GM10847 (cell line): Measurements from ENCODE around the gene DUSP19.

Experiments
- POLR2A ChIP-seq: IDR thresholded peaks from 2 replicates; pipeline ENCODE4 v1.6.1; 2011; ENCODE audit not compliant: insufficient read length; ENCODE audit errors: extremely low read depth

Gene DUSP19

DNA sequence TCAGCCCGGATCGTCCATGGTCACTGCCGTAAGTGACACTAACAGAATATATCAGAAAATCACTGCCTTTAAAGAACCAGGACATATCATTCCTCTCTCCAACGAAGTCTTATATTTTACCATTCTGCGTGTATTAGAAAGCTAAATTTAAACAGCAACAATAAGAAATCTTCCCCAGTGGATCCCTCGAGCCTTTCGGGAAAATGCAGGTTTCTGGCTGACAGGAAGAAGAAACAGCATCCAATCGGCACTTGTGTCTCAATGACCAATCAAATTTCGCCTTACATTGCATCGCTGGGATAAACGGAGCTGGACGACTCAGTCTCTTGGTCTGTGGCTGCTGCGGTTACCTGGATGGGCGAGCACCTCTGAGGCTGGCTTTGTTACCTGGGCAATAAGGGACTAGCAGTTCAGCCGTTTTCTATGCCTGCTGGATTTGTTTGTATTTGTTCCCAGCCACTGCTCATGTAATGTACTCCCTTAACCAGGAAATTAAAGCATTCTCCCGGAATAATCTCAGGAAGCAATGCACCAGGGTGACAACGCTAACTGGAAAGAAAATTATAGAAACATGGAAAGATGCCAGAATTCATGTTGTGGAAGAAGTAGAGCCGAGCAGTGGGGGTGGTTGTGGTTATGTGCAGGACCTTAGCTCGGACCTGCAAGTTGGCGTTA is at the start of gene DUSP19:
Gene DUSP19, plus strand, starts transcription at position 284 of the 675 bp plus-strand sequence. Its CDS starts 187 bp downstream, at position 471.
- TF ChIP-seq POLR2A: peak; percentile 26

- TF ChIP-seq POLR2A: no peak
Measured at GRCh38 chr2:183029219-183029618, 49.3 kb upstream of the DUSP19 start.

DNA sequence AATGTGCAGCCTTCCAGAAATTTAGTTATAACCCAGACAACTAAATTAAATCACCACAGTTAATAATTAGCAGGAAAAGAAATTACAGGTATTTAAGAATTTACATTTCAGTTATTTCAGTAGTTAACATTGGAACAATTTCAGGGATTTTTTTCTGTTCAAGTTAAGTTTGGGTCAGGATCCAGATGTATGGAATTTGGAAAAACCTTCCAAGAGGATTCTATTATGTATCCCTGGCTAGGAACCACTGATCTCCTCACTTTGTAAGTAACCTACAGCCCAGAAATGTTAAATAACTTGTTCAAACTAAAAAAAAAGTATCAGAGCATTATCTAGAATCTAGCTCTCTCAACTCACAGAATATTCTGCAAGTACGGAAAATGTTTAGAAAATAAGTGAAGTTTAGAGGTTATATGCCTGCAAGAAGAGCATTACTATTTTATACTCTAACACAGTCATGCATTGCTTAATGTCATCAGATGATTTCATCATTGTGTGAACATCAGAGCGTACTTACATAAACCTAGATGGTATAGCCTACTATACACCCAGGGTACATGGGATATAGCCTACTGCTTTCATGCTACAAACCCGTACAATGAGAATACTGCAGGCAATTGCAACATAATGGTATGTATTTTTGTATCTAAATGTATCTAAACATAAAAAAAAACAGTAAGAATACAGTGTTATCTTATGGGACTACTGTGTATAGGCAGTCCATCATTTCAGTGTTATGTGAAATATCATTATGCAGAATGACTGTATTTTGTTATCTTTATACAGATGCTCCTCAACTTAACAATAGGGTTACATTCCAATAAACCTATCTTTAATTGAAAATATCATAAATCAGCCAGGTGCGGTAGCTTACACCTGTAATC is 46.4 kb upstream of the DUSP19 start:
- no peak for TF ChIP-seq POLR2A

GRCh38 chr2:183033951-183034350 is 44.6 kb upstream of the DUSP19 start:
- TF ChIP-seq POLR2A: no peak

DNA sequence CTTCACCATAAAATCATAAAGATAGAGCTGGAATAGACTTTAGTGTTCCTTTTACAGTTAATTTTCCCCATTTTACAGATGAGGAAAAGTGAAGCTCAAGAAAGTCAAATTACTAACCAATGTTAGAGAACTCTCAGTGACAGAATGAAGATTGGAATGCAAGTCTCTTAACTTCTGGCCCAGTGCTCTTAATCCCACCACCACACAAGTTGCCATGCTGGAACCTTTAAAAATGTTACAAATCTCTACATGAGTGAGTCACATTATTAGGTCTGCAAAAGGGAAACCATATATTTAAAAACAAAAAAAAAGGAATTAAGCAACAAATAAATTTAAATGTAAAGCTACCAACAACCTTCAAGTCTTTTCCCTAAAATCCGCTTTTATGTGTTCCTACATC is 43.7 kb upstream of the DUSP19 start:
- TF ChIP-seq POLR2A: no peak

DNA sequence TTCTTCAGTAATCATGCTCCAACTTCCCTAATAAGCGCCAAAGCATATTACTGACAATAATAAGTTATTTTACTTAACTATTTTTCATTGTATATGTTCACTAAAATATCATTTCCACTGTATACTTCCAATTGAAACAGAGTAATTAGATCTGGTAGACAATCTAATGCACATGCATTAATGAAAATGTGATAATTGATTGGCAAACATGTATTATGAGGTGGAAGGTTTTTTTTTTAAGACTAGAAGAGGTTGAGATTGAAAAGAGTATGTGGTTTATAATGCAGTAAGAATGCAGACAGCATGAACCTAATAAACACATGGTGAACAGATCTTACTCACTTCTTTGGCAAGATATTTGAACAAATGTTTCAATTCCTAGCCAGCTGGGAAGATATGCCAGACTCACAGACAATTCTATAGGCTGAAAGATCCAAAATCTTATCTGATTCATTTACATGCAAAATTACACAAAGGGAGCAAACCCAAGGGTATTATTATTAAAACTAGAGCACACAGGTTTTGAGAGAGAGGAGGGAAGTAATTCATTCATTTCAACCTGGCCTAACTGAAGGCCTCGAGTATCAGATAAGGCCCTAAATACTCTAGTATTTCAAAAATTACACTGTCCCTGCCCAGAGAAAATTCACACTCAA is 43.1 kb upstream of the DUSP19 start:
- no peak for TF ChIP-seq POLR2A

DNA sequence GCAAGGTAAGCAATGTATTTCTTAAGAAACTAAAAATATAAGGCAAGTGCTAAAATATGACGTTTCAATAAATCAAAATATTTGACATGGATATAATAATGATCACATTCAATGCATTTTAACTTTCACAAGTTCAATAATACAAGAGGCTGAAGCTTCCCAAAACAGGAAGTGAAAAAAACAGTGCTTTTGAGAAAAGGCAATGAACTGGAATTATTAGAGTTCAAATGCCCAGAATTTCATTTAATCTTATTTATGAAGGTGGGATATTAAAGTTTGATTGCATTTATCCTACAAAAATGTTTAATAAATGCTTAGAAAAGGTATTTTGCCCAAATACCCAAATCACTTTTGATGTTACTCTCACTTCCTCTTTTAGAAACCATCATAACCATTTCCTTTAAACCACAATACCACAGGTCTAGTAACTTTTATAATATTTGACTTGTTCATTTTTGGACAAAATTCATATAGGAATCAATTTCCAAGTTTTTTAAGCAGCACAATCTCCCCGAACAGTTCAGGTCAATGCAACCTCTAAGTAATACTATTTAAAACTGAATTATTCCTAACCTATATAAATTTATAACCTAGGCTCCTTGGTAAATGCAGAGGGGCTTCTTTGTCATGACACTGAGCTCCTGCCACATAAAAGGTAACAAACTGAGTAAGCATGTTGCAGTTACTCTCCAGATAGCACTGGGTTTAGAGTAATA is 42.4 kb upstream of the DUSP19 start:
- no peak for TF ChIP-seq POLR2A

DNA sequence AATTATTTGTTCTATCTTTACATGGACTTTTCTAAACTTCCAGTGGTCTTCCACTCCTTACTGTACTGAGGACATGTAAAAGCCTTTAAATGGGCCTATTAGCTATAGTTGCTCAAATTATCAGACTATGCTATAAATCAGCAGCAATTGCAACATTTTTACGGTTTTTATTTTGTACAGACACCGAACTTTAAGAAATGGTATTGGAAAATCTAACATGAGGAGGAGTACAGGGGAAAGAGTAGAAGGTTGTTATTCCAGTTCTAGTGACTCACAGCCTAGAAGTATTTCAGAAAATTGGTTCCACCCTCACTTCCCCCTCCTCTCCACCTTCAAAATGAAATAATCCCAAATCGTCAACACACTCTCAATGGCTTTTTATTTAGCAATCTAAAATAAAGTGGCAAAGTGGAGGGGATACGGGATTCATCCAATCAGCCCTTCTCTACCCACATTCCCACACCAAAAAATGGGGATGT is 41.4 kb upstream of the DUSP19 start:
- no peak for TF ChIP-seq POLR2A

GRCh38 chr2:183037553-183038340 is 40.8 kb upstream of the DUSP19 start:
- no peak for TF ChIP-seq POLR2A

- no peak for TF ChIP-seq POLR2A
Measured at GRCh38 chr2:183038341-183039300, 39.9 kb upstream of the DUSP19 start, which contains the start of gene NCKAP1. NCKAP1 (minus strand) TSS chr2:183038457; CDS start chr2:183038099, 358 bp downstream.

DNA sequence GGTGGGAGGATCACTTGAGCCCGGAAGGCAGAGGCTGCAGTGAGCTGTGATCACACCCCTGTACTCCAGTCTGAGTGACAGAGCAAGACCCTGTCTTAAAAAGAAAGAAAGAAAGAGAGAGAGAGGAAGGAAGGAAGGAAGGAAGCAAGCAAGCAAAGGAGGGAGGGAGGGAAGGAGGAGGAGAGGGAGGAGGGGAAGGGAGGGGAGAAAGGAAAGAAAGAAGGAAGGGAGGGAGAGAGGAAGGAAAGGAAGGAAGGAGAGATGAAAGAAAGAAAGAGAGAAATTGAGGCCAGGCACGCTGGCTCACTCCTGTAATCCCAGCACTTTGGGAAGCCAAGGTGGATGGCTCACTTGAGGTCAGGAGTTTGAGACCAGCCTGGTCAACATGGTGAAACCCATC is 37.9 kb upstream of the DUSP19 start:
- TF ChIP-seq POLR2A: no peak

DNA sequence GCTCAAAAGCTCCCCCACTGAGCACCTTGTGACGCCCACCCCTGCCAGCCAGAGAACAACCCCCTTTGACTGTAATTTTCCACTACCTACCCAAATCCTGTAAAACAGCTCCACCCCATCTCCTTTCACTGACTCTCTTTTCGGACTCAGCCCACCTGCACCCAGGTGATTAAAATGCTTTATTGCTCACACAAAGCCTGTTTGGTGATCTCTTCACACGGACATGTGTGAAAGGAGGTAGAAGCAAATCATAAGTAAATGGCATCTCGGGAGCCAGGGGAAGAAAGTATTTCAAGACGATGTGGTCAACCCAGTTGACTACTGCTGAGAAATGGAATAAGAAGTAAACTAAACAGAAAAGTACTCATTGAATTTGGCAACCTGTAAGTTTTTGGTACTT is 29.1 kb upstream of the DUSP19 start:
- no peak for TF ChIP-seq POLR2A

- no peak for TF ChIP-seq POLR2A
Measured at GRCh38 chr2:183057333-183057985, 21.1 kb upstream of the DUSP19 start.
